ENCODE results near the gene UXS1. TPM values are rescaled to one million over a fixed set of nuclear protein-coding genes. Genes with fewer than 3 reads are reported as not detected.
"Not testable (repeated sequence)": the region's sequence is repeated elsewhere in the genome, so short reads cannot be mapped to it uniquely, and the experiment has no call there.

Gene UXS1
- total and polyA plus RNA-seq, 11 donors = 11.0 to 36.9 (median 30.9) TPM

DNA sequence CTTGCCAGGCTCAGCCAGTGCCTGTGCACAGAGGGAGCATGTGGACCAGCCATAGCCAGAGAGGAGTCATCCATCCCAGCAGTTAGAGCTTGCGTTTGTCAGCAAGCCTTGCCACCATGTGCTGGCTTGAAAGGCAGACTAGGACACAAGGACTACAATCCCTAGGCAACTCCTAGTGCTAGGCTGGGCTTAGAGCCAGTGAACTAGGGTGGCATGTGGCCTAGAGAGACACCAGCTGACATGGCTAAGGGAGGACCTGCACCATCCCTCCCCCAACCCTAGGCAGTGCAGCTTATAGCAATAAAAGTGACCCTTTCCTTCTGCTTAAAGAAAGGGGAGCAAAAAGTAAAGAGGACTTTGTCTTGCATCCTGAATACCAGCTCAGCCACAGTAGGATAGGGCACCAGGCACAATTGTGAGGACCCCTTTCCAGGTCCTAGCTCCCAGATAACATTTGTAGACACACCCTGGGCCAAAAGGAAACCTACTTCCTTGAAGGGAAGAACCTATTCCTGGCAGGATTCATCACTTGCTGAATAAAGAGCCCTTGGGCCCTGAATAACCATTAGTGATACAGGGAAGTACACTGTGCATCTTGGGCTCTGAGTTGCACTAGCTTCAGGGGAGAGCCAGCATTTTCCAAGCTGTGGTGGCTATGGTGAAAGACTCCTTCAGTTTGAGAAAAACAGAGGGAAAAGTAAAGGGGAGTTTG lies 38.7 kb upstream of the UXS1 start:
- ATAC-seq (peak; percentile 96 to 99 (median 98)), DNase-seq (peak in 4 of 5 donors; percentile 51 to 78 (median 63))
- Histone ChIP-seq H3K27ac (peak overlapping the region in 1 of 12 donors; percentile 30), H3K4me1 (peaks cover 0 to 3% (median 0%) of the 10 kb centered on the region in 12 donors), H3K36me3 (no peaks in the 10 kb centered on the region), H3K9me3 (peaks cover 0 to 35% (median 15%) of the 10 kb centered on the region in 12 donors), H3K4me3 (no peak overlapping the region), H3K27me3 (no peaks in the 10 kb centered on the region)
- 55 to 75% (median 58%) methylated on average over 1 of the region's 1 CpG for WGBS, 4 donors
- intact Hi-C loops (cut with DNase I) = loop anchor here in 1 of 10 donors (10.0 kb wide), 1 partner anchor 128 kb away; no protein-coding TSS in a partner anchor
- no peak for TF ChIP-seq POLR2A (IDR thresholded peaks at IDR 0.05)
- TF ChIP-seq, protein P1, sequence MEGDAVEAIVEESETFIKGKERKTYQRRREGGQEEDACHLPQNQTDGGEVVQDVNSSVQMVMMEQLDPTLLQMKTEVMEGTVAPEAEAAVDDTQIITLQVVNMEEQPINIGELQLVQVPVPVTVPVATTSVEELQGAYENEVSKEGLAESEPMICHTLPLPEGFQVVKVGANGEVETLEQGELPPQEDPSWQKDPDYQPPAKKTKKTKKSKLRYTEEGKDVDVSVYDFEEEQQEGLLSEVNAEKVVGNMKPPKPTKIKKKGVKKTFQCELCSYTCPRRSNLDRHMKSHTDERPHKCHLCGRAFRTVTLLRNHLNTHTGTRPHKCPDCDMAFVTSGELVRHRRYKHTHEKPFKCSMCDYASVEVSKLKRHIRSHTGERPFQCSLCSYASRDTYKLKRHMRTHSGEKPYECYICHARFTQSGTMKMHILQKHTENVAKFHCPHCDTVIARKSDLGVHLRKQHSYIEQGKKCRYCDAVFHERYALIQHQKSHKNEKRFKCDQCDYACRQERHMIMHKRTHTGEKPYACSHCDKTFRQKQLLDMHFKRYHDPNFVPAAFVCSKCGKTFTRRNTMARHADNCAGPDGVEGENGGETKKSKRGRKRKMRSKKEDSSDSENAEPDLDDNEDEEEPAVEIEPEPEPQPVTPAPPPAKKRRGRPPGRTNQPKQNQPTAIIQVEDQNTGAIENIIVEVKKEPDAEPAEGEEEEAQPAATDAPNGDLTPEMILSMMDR (IDR thresholded peaks at IDR 0.05) = no peak

DNA sequence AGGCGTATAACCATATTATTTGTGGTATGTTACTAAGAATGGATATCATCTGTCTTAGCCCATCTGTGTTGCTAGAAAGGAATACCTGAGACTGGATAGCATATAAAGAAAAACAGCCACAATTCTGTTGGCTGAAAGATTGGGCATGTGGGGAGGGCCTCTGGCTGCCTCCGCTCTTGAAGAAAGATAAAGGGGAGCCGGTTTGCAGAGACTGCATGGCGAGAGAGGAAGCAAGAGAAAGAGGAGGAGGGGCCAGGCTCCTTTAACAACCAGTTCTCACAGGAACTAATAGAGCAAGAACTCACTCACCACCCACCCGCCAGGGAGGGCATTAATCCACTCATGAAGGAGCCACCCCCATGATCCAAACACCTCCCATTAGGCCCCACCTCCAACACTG lies 29.2 kb upstream of the UXS1 start:
- H3K27ac ChIP-seq = no peak overlapping the region
- TF ChIP-seq POLR2A (IDR thresholded peaks at IDR 0.05) = no peak
- TF ChIP-seq, protein P1 (IDR thresholded peaks at IDR 0.05) = no peak
- intact Hi-C loops (cut with DNase I) = no loop called here
- DNase-seq (no peak), ATAC-seq (no peak)
- H3K27me3 ChIP-seq = no peaks in the 10 kb centered on the region
- WGBS, 4 donors = 60 to 73% (median 67%) methylated on average over 5 of the region's 5 CpGs
- no peaks in the 10 kb centered on the region for H3K36me3 ChIP-seq
- no peak overlapping the region for H3K4me3 ChIP-seq
- no peaks in the 10 kb centered on the region for H3K4me1 ChIP-seq
- H3K9me3 ChIP-seq = peaks cover 0 to 16% (median 0%) of the 10 kb centered on the region in 12 donors

DNA sequence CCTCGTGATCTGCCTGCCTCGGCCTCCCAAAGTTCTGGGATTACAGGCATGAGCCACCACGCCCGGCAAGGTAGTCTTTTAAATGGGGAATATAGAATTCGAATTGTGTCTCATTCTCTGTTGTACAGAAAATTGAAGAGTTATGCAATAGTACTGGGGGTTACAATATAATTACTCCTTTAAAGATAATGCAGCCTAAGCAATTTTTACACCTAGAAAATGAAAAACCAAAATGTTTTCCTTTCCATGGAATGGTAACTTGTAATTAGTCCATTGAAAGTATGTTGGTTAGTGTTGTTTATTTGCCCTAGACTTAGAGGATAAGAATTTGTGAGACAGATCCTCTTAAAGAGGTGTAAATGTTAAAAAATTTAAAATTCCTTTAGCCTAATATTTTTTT lies 28.0 kb upstream of the UXS1 start:
- intact Hi-C loops (cut with DNase I); ATAC-seq; H3K27me3 ChIP-seq; DNase-seq; H3K4me1 ChIP-seq; H3K27ac ChIP-seq; H3K36me3 ChIP-seq; H3K4me3 ChIP-seq: not testable (repeated sequence)
- peaks cover 0 to 16% (median 0%) of the 10 kb centered on the region in 12 donors for H3K9me3 ChIP-seq
- WGBS, 4 donors = 86 to 97% (median 93%) methylated on average over 5 of the region's 5 CpGs

DNA sequence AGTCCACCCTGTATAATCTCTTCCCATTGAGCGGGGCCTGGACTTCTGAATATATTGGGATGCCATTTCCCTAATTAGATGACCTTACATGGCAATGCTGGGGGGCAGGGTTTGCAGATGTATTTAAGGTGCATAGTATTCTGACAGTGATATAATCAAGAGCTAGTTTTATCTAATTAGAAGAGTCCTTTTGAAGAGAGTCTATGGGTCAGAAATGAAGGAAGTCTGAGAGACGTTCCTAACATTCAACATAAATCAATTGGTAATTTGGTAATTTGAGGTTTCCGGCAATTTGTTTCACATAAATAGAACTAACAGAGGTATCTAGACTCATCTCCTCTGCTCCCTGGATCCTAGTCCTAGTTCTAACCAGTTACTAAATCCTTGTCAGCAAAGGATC lies 25.7 kb upstream of the UXS1 start:
- Histone ChIP-seq H3K9me3 (peaks cover 0 to 4% (median 0%) of the 10 kb centered on the region in 12 donors), H3K4me3 (no peak overlapping the region), H3K27ac (no peak overlapping the region), H3K4me1 (no peaks in the 10 kb centered on the region), H3K27me3 (no peaks in the 10 kb centered on the region), H3K36me3 (no peaks in the 10 kb centered on the region)
- ATAC-seq (no peak), DNase-seq (no peak)
- 75 to 85% (median 79%) methylated on average over 3 of the region's 3 CpGs for WGBS, 4 donors
- intact Hi-C loops (cut with DNase I) = no loop called here
- no peak for TF ChIP-seq POLR2A (IDR thresholded peaks at IDR 0.05)

DNA sequence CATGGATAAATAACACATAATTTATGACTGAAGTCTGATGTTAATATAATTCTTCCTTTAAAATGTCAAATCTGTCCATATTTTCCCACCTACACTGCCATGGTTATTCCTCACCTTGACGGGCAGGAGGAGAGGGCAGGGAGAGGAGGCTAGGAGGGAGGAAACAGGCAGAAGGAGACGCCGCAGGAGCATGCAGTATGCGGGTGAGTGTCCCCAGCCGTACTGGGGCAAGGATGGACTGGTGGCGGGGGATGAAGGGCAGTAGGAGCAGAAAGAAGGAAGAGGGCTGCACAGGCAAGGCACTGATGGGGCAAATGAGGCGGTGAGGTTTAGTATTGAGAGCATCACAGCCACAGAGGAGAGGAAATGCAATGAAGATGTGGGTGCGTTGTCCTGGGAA lies 25.1 kb upstream of the UXS1 start:
- H3K27me3 ChIP-seq; H3K4me1 ChIP-seq; DNase-seq; H3K9me3 ChIP-seq; H3K4me3 ChIP-seq; H3K36me3 ChIP-seq; intact Hi-C loops (cut with DNase I); ATAC-seq; H3K27ac ChIP-seq: not testable (repeated sequence)
- 83 to 90% (median 86%) methylated on average over 5 to 8 of the region's 8 CpGs for whole genome bisulfite sequencing, 4 donors

Data from heart left ventricle (tissue), 16 donors.